DMS 273 (cell line): Measurements from ENCODE around the gene TOM1.

Experiments used
- DNase-seq: peaks from one replicate; lab custom pipeline; 2025; ENCODE audit not compliant: unreplicated experiment; lab: John Stamatoyannopoulos, UW

Gene TOM1

GRCh38 chr22:35306350-35306967, 6.8 kb downstream of the TOM1 start:
- DNase-seq = no peak

- no peak for DNase-seq
These were observed 7.7 kb downstream of the TOM1 start for GRCh38 chr22:35307372-35307771.

- DNase-seq = no peak
These were observed 8.2 kb downstream of the TOM1 start for GRCh38 chr22:35307892-35308291.

GRCh38 chr22:35308480-35309021, 8.9 kb downstream of the TOM1 start:
- no peak for DNase-seq

GRCh38 chr22:35310556-35311550, 11.2 kb downstream of the TOM1 start:
- no peak for DNase-seq

GRCh38 chr22:35311551-35311999, 11.9 kb downstream of the TOM1 start:
- DNase-seq = no peak

- DNase-seq = no peak
These were observed 12.7 kb downstream of the TOM1 start for GRCh38 chr22:35312198-35313059.

- DNase-seq = peak; percentile 50
These were observed 13.8 kb downstream of the TOM1 start for GRCh38 chr22:35313311-35314121.

- DNase-seq = no peak
These were observed 14.7 kb downstream of the TOM1 start for GRCh38 chr22:35314161-35314942.

GRCh38 chr22:35315141-35315854, 15.6 kb downstream of the TOM1 start:
- DNase-seq = no peak

- DNase-seq = no peak
These were observed 16.4 kb downstream of the TOM1 start for GRCh38 chr22:35315855-35316745.

GRCh38 chr22:35316751-35317150, 17.1 kb downstream of the TOM1 start:
- DNase-seq = no peak

GRCh38 chr22:35317680-35318290, 18.1 kb downstream of the TOM1 start:
- DNase-seq = no peak

- no peak for DNase-seq
These were observed 18.9 kb downstream of the TOM1 start for GRCh38 chr22:35318346-35319215.

GRCh38 chr22:35319244-35319985, 19.7 kb downstream of the TOM1 start:
- no peak for DNase-seq

- no peak for DNase-seq
These were observed 22.4 kb downstream of the TOM1 start for GRCh38 chr22:35322126-35322525.
